Suprapubic skin (tissue), 4 donors: Measurements from ENCODE around the gene GALNT9. TPM values are rescaled to one million over a fixed set of nuclear protein-coding genes. Genes with fewer than 3 reads are reported as not detected.
A peak's percentile ranks its signal among the peaks of the same experiment; 100 is the strongest.
"Not testable (repeated sequence)": the region's sequence is repeated elsewhere in the genome, so short reads cannot be mapped to it uniquely, and the experiment has no call there.

ENCODE experiments used
- DNase-seq, 2 donors: peaks; one replicate each; pipeline ENCODE4 v3.0.0-alpha.2; 2019; ENCODE audit warnings: low spot score in 2 of 2
- H3K27ac ChIP-seq: fragments of 200-600 bp; sonication (generic); one replicate; pipeline ENCODE4 v1.5.1; 2019
- H3K27me3 ChIP-seq: fragments of 200-600 bp; sonication (generic); one replicate; pipeline ENCODE4 v1.5.1; 2019
- H3K36me3 ChIP-seq: fragments of 200-600 bp; sonication (generic); one replicate; pipeline ENCODE4 v1.5.1; 2019
- H3K4me1 ChIP-seq: fragments of 200-600 bp; sonication (generic); one replicate; pipeline ENCODE4 v1.5.1; 2019
- H3K4me3 ChIP-seq: fragments of 200-600 bp; sonication (generic); one replicate; pipeline ENCODE4 v1.5.1; 2019; ENCODE audit warnings: mild to moderate bottlenecking
- H3K9me3 ChIP-seq: fragments of 200-600 bp; sonication (generic); one replicate; pipeline ENCODE4 v1.5.1; 2019
- CTCF ChIP-seq, 2 donors: fragments of 200-600 bp in 1 of 2; fragments of 450-650 bp in 1 of 2; sonication (generic) in 1 of 2; IDR thresholded peaks; one replicate each; pipeline ENCODE4 v1.5.1; 2016 to 2019; ENCODE audit warnings: antibody characterized with exemption in 2 of 2, mild to moderate bottlenecking in 1 of 2, moderate library complexity in 1 of 2
- EP300 ChIP-seq: sonication (generic); formaldehyde crosslinking; IDR thresholded peaks from one replicate; pipeline ENCODE4 v1.6.1; 2017; ENCODE audit warnings: antibody characterized with exemption
- POLR2A ChIP-seq, 2 donors: fragments of 450-650 bp; IDR thresholded peaks; one replicate each; pipeline ENCODE4 v1.6.1; 2017; ENCODE audit warnings: antibody characterized with exemption in 2 of 2, mild to moderate bottlenecking in 2 of 2, moderate library complexity in 2 of 2
- POLR2AphosphoS5 ChIP-seq, 3 donors: sonication (generic); formaldehyde crosslinking; IDR thresholded peaks; one replicate each; pipeline ENCODE4 v1.6.1; 2017; ENCODE audit warnings: antibody characterized with exemption in 3 of 3
- WGBS: methylation state at CpG from one replicate; pipeline ENCODE4 v1.1.5; 2018; 5-methylcytosine and 5-hydroxymethylcytosine counted together
- total RNA-seq, 4 donors: library from RNA; depleted of rRNA; stranded (reverse); fragments of >200 nt; gene quantifications; one replicate each; pipeline ENCODE4 v1.1.0, GENCODE V29; 2016

Gene GALNT9
- total RNA-seq, 4 donors from 2014 or later = not detected

- Histone ChIP-seq H3K4me1 (no peaks in the 10 kb centered on the region), H3K27me3 (peaks cover 28% of the 10 kb centered on the region), H3K9me3 (no peaks in the 10 kb centered on the region), H3K36me3 (no peaks in the 10 kb centered on the region), H3K27ac (no peak overlapping the region), H3K4me3 (no peak overlapping the region)
- peak in 1 of 2 donors; percentile 53 for DNase-seq
- 86% methylated on average over 28 of the region's 28 CpGs for WGBS
- no peak for TF ChIP-seq EP300
- TF ChIP-seq POLR2A (IDR thresholded peaks at IDR 0.05) = no peak
- no peak for TF ChIP-seq CTCF (IDR thresholded peaks at IDR 0.05)
- no peak for TF ChIP-seq POLR2AphosphoS5 (IDR thresholded peaks at IDR 0.05)
Measured at GRCh38 chr12:132245521-132246101, 83.8 kb downstream of the GALNT9 start.

DNA sequence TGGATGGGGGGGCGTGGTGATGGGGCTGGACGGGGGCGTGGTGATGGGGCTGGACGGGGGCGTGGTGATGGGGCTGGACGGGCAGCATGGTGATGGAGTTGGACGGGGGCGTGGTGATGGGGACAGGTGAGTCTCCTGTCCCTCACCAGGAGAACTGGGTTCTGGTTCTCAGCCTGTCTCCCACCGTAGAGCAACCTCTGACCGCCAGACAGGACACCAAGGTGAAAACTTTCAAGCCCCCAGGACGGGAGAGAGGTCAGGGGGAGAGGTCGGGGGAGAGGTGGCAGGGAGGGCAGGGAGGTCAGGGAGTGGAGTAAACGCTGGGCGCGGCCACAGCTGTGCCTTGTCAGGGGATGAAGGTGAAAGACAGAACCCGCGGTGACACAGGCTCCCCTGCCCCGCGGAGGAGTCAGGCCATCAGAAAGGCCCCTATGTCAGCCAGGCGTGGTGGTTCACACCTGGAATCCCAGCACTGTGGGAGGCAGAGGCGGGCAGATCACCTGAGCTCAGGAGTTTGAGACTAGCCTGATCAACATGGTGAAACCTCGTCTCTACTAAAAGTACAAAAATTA, 84.6 kb downstream of the GALNT9 start:
- Histone ChIP-seq H3K9me3 (no peaks in the 10 kb centered on the region), H3K27ac (no peak overlapping the region), H3K27me3 (peaks cover 29% of the 10 kb centered on the region), H3K36me3 (no peaks in the 10 kb centered on the region), H3K4me3 (no peak overlapping the region), H3K4me1 (no peaks in the 10 kb centered on the region)
- DNase-seq = no peak
- no peak for TF ChIP-seq POLR2A (IDR thresholded peaks at IDR 0.05)
- TF ChIP-seq POLR2AphosphoS5 (IDR thresholded peaks at IDR 0.05) = no peak
- no peak for TF ChIP-seq CTCF (IDR thresholded peaks at IDR 0.05)
- no peak for TF ChIP-seq EP300
- 77% methylated on average over 21 of the region's 22 CpGs for WGBS

GRCh38 chr12:132243596-132244310, 85.6 kb downstream of the GALNT9 start:
- Histone ChIP-seq H3K36me3 (no peaks in the 10 kb centered on the region), H3K4me3 (no peak overlapping the region), H3K4me1 (no peaks in the 10 kb centered on the region), H3K9me3 (no peaks in the 10 kb centered on the region), H3K27ac (no peak overlapping the region), H3K27me3 (peaks cover 26% of the 10 kb centered on the region)
- DNase-seq = no peak
- no peak for TF ChIP-seq EP300
- TF ChIP-seq POLR2AphosphoS5 (IDR thresholded peaks at IDR 0.05) = no peak
- no peak for TF ChIP-seq POLR2A (IDR thresholded peaks at IDR 0.05)
- no peak for TF ChIP-seq CTCF (IDR thresholded peaks at IDR 0.05)
- WGBS = 83% methylated on average over 22 of the region's 29 CpGs

GRCh38 chr12:132243171-132243570, 86.2 kb downstream of the GALNT9 start:
- not testable (repeated sequence) for H3K9me3 ChIP-seq, H3K36me3 ChIP-seq
- 68% methylated on average over 15 of the region's 15 CpGs for WGBS

DNA sequence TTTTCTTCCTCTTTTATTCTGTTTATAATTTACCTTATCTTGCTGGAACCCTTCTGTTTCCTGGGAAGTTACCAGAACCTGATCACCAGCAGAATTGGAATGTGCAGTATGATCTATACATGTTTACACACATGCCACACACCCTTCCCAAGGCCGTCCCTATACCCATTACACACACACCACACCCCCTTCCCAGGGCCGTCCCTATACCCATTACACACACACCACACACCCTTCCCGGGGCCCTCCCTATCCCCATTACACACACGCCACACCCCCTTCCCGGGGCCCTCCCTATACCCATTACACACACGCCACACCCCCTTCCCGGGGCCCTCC, 88.8 kb downstream of the GALNT9 start:
- H3K27ac ChIP-seq, H3K4me3 ChIP-seq, H3K9me3 ChIP-seq, H3K36me3 ChIP-seq, DNase-seq, H3K4me1 ChIP-seq: not testable (repeated sequence)
- 46% methylated on average over 7 of the region's 7 CpGs for WGBS
- peaks cover 16% of the 10 kb centered on the region for H3K27me3 ChIP-seq

More at GRCh38 chr12:132243171-132243570, 86.2 kb downstream of the GALNT9 start:
- H3K27me3 ChIP-seq = peaks cover 22% of the 10 kb centered on the region
- H3K27ac ChIP-seq, H3K4me1 ChIP-seq, H3K4me3 ChIP-seq, DNase-seq: not testable (repeated sequence)

DNA sequence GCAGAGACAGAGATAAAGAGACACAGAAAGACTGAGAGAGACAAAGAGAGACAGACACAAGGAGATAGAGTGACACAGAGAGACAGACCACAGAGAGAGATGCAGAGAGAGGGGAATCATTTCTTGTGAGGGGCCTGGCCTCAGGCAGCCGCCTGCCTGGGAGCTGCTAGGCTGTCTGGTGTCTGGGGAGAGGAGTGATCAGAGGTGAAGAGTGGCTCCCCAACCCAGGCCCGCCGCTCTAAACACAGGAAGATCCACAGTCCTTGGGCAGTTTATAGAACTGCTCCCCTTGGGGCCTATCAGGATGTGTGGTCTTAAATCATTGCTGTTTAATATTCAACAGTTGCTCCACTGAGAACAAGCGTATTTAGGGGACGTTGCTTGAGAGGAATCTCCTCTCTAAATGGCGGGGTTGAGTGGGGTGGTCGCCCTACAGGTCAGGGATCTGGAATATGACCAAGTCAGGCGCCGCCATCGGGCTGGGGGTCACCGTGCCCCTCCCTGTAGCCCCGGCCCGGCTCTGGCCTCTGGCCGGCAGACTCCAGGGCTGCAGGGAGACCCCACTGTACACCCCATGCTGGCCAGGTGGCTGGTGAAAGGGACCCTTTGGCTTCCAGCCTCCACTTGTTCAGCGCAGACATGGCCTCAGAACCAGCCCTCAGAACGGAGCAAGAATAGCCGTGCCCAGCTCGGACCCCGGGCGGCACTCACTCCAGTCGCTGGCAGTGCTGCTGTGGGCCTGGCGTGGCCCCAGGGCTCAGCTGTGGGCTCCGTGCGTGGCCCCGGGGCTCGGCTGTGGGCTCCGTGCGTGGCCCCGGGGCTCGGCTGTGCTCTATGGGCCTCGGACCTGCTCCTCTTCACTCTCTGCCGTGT, 89.4 kb downstream of the GALNT9 start:
- no peak overlapping the region for H3K27ac ChIP-seq
- H3K4me1 ChIP-seq = no peaks in the 10 kb centered on the region
- no peak for TF ChIP-seq EP300
- TF ChIP-seq POLR2A (IDR thresholded peaks at IDR 0.05) = no peak
- no peak for TF ChIP-seq CTCF (IDR thresholded peaks at IDR 0.05)
- H3K9me3 ChIP-seq = no peaks in the 10 kb centered on the region
- 76% methylated on average over 17 of the region's 32 CpGs for WGBS
- DNase-seq = no peak
- no peak overlapping the region for H3K4me3 ChIP-seq
- no peaks in the 10 kb centered on the region for H3K36me3 ChIP-seq
- peaks cover 14% of the 10 kb centered on the region for H3K27me3 ChIP-seq
